ENCODE results near the gene KCNJ12.

Gene KCNJ12

DNA sequence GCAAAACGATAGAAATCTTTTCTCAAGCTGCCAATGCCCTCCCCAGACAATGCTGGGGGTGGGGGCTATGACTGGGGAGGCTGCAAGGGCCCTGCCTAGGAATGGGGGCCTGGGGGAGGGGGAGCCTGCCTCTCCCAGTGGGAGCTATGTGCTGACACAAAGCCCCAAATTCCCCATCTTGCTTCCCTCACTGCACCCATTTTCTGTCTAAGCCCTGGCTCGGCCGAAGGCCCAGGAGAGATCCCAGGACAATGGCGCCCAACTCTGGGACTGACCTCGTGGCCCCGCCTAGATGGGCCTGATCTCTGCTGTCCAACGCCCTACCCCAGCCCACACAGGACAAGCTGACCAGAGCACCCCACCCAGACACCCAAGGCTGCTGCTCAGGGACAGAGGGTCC is 11.1 kb upstream of the KCNJ12 start:
- in situ Hi-C loops (cut with MboI; ENCODE audit: low sequenced_read_pairs) = no loop called here

DNA sequence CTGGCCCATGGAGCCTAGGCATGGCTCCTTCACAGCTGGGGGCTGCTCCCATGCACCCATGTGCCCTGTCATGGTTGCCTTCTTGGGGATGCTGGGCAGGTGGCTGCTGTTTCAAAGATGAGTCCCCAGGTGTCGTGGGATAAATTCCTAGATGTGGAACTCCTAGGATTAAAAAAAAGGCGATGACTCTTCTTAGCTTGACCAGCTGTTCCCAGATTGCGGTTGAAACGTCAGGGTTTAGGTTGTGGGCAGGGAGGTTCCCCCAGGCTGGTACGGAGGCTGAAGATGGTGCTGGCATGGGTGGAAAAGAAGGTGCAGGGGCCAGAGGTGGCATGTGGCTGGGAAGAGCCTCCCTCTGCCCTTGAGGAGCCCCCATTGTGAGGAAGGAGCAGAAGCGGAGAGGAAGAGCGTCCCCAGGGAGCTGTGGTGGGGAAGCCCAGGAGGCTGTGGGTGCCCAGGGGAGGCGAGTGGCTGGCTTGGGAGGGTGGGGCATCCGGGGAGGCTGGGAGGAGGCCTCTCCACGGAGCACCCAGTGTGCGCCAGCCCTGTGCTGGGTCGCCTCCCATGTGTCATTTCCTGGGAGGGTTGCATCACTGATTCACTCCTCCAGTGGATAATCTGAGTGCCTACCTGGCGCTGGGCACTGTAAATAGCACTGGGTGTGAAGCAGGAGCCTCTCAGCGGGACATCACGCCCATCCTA is 7.5 kb upstream of the KCNJ12 start:
- in situ Hi-C loops (cut with MboI; ENCODE audit: low sequenced_read_pairs) = no loop called here

DNA sequence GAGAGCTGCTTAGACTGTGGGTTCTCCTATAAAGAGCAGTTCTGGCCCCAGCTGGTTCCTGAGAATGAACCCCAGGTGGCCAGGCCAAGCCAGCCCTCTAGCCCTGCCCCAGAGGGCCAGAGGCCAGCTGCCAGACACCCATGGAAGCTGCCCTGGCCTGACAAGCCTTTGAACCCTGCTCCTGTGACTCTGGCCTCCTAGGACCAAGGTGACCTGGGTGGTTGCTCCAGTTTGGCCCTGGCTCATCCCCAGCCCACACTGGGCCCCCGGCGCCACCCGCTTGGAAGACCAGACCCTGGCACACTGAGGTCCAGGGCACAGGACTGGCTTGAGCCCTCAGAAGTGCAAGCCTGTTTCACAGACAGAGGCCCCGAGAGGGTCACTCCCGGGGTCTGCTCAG is 6.8 kb upstream of the KCNJ12 start:
- in situ Hi-C loops (cut with MboI; ENCODE audit: low sequenced_read_pairs) = no loop called here

DNA sequence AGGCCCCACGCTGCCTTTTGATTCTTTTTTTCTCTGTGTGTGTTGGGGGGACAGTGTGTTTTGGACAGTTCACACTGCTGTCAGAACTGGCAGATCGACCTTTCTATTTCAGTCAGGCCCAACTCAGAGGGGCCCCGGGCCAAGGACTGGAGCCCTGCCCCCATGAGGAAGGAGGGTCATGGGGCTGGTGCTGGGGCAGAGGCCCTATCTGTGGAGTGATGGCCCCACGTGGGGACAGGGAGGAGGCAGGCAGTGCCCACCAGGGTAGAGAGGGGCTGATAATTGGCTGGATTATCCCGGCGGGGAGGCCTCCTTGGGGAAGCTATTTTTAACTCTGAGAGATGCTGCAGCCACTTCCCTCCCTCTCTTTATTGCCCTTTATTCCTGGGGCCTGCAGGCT is 5.7 kb upstream of the KCNJ12 start:
- in situ Hi-C loops (cut with MboI; ENCODE audit: low sequenced_read_pairs) = no loop called here

DNA sequence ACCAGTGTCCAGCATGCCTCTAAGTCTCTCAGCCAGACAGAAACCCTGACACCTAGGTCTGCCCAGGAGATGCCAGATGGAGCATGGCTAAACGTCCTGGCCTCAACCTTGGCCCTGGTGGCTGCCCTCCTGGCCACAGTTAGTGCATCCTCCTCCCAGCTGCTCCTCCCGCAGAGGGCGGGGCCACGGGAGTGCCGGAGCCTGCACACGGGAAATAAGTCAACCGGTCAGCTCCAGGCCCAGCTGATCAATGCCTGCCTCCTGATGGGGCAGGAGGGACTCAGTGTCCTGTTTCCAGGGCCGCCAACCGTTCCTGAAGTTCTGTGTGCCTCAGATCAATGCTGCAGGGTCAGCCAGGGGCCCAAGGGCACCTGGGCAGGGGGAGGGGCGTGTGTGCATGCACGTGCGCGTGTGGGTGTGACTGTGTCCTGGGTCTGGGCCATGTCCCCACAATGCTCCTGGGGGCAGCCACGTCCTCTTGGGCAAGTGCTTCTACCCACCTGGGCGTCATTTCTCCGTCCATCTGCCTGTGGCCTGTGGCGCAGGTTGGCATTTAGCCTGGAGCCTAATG is 4.6 kb upstream of the KCNJ12 start:
- in situ Hi-C loops (cut with MboI; ENCODE audit: low sequenced_read_pairs) = no loop called here

DNA sequence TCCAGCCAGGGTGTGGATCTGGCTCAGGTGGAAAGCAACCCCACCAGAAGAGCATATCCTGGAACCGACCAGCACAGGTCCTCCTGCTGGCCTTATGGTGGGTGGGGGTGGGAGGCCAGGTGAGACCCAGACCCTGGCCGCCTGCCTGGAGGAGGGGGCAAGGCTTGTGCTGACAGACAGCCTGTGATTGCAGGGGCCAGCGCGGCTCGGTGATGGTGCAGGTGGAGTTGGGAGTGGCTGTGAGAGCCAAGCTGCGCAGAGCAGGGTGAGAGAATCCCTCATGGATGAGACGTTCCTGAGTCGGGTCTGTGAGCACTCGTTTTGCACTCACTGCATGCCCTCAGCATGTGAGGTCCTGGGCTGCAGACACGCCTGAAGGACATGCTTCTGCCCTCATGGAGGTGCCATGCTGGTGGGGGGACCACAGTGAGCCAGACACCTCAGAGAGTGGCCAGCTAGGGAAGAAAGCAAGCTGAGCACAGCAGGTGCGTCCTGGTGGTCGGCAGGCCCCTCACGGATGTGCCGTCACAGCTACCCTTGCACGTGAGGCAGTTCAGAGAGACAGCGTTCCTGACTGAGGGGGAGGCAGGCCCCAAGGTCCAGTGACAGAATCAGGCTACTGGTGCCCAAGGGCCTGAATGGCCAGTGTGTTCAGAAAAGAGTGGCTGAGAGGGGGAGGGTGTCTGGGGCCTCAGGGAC is 3.8 kb upstream of the KCNJ12 start:
- in situ Hi-C loops (cut with MboI; ENCODE audit: low sequenced_read_pairs) = no loop called here

DNA sequence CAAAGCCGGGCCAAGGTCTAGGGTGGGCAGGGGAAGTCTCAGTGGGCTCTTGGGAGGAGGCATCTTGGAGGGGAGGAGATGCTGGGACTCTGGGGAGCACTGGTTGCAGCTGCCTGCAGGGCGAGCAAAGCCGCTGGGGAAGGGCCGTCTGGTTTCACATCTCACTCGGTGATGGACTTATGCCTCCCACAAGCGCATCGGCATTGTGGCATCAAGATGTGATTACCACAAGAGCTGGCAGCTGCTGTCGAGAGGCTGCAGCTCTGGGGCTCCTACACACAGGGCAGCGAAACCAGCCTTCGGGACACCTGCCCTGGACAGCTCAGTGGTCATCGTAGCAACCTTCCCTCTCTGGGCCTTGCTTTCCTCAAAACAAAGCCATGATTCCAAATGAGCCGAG is 3.1 kb upstream of the KCNJ12 start:
- in situ Hi-C loops (cut with MboI; ENCODE audit: low sequenced_read_pairs) = no loop called here

DNA sequence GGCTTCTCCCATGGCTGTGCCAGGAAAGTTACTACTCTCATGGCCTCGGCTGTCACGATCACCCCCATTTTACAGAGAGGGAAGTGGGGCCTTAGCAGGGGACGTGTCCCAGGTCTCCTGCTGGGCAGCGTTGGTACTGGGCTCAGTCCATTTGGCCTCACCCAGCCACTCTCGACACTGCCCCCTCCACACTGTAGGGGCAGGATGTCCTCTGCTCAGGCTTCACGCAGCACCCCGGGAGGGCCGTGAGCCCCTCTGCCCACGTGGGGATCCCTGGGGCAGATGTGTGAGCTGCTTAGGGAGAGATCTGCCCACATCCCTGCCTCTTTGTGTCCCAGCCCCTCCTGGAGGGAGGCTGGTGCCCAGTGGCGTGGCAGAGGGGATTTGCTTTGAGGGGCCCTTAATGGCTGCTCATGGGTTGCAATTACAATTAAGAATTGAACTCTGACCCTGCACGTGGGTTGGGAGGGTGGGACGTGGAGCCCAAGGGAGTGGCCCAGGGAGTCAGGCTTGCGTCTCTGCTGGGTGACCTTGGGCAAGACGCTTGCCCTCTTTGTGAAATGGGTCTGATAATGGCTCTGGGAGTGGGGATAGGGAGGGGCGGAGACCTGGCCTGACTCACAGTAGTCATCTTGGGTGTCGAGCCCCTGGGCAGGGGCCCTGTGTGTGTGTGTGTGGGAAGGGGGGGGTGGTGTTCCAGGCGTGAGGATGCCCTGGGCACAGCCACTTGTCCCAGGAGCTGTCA is 2.3 kb upstream of the KCNJ12 start:
- in situ Hi-C loops (cut with MboI; ENCODE audit: low sequenced_read_pairs) = no loop called here

DNA sequence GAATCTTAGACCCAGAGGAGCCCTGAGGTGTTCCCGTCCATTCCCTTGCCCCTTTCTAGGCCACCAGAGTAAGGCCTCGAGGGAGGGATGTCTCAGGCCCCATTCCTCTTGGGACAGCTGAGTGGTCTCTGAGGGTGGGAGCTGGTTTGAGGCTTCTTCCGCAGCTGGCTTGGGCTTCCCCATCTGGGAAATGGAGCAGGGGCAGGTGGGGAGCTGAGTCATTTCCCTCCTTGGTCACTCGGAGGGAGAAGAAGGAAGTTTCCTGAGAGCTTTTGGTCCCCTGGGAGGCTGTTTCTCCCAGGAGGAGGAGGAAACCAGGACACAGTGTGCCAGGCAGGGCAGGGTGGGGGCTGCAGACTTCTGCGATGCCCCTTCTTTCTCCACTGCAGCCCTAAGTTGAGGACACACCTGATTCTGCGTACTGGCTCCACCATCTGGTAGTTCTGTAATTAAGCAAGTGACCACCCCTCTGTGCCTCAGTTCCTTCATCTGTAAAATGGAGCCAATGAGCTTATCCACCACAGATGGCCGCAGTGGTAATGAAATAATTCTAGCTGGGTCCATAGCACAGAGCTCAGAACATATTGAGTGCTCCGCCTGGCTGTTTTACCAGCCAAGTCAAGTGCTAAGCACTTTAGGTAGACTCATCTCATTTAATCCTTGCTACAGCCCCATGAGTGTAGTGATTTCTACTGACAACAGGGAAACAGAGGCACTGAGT is 1.6 kb upstream of the KCNJ12 start:
- in situ Hi-C loops (cut with MboI; ENCODE audit: low sequenced_read_pairs) = no loop called here

DNA sequence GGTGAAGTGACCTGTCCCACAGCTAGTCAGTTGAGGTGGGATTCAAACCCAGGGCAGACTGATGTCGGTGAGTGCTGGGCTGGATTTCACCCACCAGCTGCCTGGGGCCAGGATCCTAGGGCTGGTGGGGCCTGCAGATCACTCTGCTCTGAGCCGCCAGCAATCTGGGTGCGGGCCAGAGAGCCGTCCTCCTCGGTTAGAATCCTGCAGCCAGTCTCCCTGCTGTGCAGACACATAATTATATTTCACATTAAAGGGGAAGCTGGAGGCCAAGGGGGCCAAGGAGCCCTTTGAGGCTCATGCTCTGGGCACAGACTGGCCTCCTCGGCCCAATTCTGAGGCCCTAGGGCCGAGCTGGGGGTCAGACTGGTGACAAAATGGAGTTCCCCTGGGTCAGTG is 996 bp upstream of the KCNJ12 start:
- in situ Hi-C loops (cut with MboI; ENCODE audit: low sequenced_read_pairs) = no loop called here

DNA sequence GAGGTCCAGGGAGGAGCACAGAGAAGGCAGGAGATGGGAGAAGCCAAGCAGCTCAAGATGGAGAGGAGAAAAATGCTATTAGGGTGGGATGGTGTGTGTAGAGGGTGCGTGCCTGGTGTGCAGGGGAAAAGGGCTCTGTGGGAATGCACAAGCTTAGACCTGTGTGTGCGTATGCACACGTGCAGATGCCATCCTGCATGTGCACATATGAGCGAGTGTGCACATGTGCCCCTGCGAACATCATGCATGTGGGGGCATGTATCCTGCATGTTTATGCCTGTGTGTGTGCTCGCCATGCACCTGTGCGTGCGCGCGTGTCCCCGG is 438 bp upstream of the KCNJ12 start:
- in situ Hi-C loops (cut with MboI; ENCODE audit: low sequenced_read_pairs) = no loop called here

DNA sequence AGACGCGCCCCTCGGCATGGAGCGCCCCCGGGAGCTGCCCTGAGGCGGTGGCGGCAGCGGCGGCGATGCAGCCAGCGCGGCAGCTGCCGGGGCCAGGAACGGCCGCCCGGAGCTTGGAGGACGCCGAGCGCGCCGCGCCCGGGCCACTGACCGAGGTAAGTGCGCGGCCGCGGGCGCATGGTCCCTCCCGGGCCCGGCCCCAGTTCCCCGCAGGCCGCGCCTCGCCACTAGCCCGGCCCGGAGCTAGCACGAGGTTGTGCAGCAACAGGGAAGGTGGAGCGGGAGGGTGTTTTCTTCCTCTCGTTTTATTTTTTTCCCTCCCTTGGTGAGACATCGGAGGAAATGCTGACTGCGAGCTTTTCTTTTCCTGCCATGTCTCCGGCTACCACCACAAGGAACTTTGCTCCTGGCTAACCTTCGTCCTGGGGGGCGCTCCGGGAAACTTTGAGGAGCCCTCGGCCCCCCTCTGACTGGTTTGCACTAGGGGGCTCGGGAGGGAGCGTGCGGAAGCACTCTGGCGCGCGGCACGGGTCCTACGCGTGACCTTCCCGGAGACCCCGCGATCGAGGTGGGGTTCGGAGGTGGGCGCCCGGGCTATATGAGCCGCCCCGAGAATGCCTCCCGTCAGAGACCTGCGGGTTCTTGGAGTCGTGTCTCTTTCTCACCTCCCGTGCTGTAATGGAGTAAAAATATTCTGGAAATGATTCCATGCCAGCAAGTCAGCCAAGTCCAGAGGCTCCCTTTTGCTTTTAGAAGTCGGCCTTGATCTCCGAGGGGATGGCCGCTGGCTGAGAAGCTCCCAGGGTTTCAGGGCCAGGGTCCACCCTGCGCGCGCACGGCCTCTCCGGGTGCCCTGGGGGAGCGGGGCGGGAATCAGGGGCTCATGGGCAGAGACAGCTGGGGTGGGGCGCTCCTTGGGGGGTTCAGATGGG is 868 bp downstream of the KCNJ12 start:
- in situ Hi-C loops (cut with MboI; ENCODE audit: low sequenced_read_pairs) = no loop called here

DNA sequence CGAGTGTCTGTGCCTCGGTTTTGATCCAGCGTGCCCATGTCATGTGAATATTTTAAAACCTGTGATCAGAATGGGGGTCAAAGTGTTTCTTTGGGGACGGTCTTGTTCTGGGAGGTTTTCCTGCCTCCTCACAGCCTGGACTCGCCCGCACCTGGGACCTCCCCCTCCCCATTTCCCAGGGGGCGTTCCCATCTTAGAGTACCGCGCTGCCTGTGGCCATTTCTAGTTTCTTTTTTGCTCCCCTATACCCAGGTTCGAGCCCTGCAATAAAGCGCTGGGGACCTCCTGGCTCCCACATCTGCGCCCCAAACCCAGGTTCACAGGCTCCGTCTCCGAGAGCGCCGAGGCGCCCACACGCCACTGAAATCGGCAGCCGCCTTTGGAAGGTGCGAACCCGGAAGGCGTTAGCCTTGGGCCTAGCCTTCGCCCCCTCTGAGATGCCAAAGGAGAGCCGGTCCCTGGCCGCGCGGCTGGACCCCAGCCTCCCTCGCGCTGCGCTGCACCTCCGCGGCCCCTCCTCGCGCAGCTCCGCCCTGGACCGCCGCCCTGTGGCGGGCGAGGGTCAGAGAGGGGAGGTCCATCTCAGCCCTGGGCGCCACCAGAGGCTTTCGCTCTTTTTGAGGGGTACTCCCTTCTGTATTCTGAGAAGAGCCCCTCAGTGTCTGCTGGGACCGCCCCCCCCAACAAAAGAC is 1.7 kb downstream of the KCNJ12 start:
- in situ Hi-C loops (cut with MboI; ENCODE audit: low sequenced_read_pairs) = no loop called here

DNA sequence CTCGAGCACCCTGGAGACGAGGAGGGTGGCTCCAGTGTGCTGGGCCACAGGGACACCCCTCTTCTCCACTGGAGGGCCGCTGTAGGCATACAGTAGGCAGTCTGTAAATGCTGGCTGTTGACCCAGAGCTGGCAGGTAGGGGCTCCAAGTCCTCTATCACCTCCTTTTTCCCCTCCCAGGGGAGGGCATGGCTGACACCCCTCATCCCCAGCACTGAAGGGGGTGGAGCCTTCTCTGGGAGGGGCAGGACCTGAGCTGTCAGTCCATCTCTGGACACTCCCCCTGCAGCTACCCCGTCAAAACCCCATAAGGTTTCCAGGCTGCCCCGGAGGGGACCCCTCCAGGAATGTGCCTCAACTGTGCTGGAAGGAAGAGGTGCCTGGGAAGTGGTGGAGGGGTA is 2.4 kb downstream of the KCNJ12 start:
- in situ Hi-C loops (cut with MboI; ENCODE audit: low sequenced_read_pairs) = no loop called here

DNA sequence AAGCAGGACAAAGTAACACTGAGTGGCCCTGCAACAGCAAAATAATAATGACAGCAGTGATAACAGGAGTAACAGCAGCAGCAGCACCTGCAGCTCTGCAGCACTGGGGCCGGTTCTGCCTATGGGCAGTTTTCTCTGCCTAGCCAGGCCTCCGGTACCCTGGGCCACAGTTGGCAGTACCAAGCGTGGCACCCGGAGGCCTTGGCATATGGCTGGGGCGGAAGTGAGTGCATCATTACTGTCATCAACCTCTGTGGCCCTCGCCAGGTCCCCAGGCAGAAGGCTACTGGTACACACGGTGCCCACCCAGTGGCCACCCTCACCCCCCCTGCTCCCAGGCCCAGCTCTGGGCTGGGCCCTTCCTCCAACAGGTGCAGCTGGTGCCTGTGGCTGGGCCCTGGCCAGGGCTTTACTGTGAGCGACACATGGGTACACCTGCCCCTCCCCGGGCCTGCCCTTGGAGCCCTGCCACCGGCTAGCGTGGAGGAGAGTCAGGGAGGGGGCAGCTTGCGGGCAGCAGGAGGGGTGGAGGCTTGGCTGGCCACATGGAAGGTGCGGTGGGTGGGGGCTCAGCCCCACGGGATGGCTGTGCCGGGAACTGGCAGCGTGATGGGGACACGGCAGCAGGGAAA is 3.0 kb downstream of the KCNJ12 start:
- in situ Hi-C loops (cut with MboI; ENCODE audit: low sequenced_read_pairs) = no loop called here

DNA sequence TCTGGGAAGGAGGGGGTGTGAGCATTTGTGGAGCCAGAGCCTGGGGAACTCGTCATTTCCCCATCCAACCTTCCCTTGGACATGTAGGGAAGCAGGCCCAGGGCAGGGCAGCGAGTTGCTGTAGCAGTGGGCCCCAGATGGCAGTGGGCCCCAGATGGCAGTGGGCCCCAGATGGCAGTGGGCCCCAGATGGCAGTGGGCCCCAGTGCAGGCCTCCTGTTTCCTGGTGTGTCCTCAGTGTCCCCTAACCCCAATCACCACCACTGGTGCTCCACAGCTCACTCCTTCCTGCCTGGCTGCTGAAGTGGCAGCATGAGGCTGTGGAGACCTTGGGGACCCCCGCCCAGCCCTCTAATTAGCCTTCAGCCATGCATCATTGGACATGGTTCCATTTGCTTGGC is 4.5 kb downstream of the KCNJ12 start:
- in situ Hi-C loops (cut with MboI; ENCODE audit: low sequenced_read_pairs) = no loop called here

DNA sequence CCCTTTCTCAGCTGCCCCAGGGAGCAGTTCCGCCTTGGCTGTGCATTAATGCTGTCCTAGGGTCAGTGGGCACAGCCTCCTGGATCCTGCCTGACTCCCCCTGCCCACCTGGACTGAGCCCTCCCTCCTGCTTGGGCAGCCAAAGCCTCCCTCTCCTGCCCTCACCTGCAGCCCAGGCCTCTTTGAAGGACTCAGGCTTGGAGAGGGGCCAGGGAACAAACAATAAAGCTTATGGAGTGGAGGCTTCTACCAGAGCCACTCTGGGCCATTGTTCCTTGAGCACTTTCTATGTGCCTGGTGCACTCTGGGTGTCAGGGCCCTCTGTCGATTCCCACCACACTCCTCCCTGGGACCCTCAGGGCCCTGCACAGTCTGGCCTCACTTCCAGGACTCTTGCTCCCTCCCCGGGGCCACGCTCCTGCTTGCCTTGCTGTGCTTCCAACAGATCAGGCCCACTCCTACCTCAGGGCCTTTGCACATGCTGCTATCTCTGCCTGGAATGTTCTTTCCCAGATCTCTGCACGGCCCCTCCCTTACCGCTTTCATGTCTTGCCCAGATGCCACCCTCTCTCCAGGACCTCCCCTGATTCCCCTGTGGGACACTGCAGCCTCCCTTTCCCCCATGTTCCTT is 5.0 kb downstream of the KCNJ12 start:
- in situ Hi-C loops (cut with MboI; ENCODE audit: low sequenced_read_pairs) = no loop called here

DNA sequence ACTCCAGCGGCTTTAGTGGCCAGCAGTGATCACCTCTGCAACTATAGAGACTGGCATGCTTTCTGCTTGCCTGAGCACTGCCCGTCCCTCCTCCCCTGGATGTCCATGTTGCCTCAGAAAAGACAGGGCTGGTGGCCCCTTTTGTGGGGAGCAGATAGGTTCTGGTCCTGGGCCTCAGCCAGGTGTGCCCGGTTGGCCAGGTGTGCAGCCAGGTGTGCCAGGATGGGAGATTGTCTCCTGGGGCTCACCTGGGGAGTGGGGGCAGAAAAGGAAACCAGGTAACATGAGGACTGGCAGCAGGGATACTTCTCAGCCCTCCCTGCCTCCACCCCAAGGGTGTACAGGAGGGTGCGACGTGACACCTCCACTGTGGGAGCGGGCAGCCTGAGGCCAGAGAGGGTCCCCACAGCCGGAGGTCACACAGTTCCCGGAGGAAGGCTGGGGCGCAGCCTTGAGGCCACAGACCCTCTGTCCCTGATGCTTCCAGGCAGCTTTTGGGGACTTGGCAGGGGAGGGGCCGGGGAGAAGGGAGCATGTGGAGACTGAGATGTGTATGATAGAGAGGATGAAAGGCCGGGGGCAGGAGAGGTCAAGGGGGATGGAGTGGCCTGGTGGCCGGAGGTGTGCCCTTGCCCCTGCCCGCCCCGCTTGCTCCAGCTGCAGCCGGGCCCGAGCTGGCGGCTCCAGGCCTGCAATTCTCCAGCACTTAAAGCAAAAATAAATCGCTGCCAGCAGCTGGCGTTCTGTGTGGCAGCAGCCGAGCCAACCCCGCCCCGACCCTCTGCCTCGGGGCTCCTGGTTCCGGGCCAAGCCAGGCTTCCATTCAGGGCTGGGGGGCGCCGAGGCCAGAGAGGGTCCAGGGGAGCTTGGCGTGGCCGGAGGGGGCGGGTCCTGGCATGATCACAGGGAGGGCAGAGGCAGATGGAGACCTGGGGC is 6.7 kb downstream of the KCNJ12 start:
- in situ Hi-C loops (cut with MboI; ENCODE audit: low sequenced_read_pairs) = no loop called here

Data from HL-60/S4 (cell line).